Vagina (tissue), 2 donors: ENCODE measurements around the gene TP73. TPM values are rescaled to one million over a fixed set of nuclear protein-coding genes. Genes with fewer than 3 reads are reported as not detected.

ENCODE experiments used
- DNase-seq, 2 donors: peaks; one replicate each; pipeline ENCODE4 v3.0.0-alpha.2; 2017; ENCODE audit errors: extremely low spot score in 2 of 2
- H3K27ac ChIP-seq: fragments of 200-600 bp; sonication (generic); one replicate; pipeline ENCODE4 v1.5.1; 2019
- H3K27me3 ChIP-seq: fragments of 200-600 bp; sonication (generic); one replicate; pipeline ENCODE4 v1.5.1; 2019
- H3K36me3 ChIP-seq, 2 donors: fragments of 200-600 bp; sonication (generic); one replicate each; pipeline ENCODE4 v1.5.1; 2017 to 2019
- H3K4me1 ChIP-seq: fragments of 200-600 bp; sonication (generic); one replicate; pipeline ENCODE4 v1.5.1; 2019
- H3K4me3 ChIP-seq, 2 donors: fragments of 200-600 bp; sonication (generic); 1 replicate in 1 of 2; 2 replicates in 1 of 2; pipeline ENCODE4 v1.5.1; 2016 to 2019
- H3K9me3 ChIP-seq: fragments of 200-600 bp; sonication (generic); one replicate; pipeline ENCODE4 v1.5.1; 2019
- CTCF ChIP-seq, 3 experiments: fragments of 450-650 bp in 2 of 3; fragments of 200-600 bp in 1 of 3; sonication (generic) in 1 of 3; IDR thresholded peaks; one replicate each; pipeline ENCODE4 v1.5.1; 2017 to 2019; ENCODE audit warnings: antibody characterized with exemption in 3 of 3, mild to moderate bottlenecking in 2 of 3, moderate library complexity in 2 of 3
- POLR2A ChIP-seq, 2 donors: fragments of 450-650 bp; IDR thresholded peaks; one replicate each; pipeline ENCODE4 v1.6.1; 2017; ENCODE audit warnings: antibody characterized with exemption in 2 of 2, mild to moderate bottlenecking in 2 of 2, moderate library complexity in 2 of 2
- POLR2AphosphoS5 ChIP-seq, 2 donors: sonication (generic); formaldehyde crosslinking; IDR thresholded peaks; one replicate each; pipeline ENCODE4 v1.9.0; 2017; ENCODE audit warnings: antibody characterized with exemption in 2 of 2, mild to moderate bottlenecking in 2 of 2, low read depth in 1 of 2; ENCODE audit not compliant: insufficient read depth in 1 of 2
- intact Hi-C: fragments of 100-400 bp; cut with DNase I; formaldehyde crosslinking; loops from one replicate; pipeline ENCODE4 v1.15.1; 2023
- total RNA-seq: library from RNA; depleted of rRNA; stranded (reverse); fragments of >200 nt; gene quantifications from one replicate; pipeline ENCODE4 v1.2.3, GENCODE V29; 2016

The TP73 gene
- total RNA-seq, 1 donor from 2014 or later = 8.1 TPM

- Histone ChIP-seq H3K27me3 (no peaks in the 10 kb centered on the region), H3K4me3 (no peak overlapping the region), H3K27ac (no peak overlapping the region), H3K9me3 (no peaks in the 10 kb centered on the region), H3K36me3 (peaks cover 0 to 42% of the 10 kb centered on the region in 2 donors), H3K4me1 (no peaks in the 10 kb centered on the region)
- DNase-seq = no peak
- TF ChIP-seq POLR2AphosphoS5 (IDR thresholded peaks at IDR 0.05; ENCODE audit: insufficient read depth in 1 of 2, low read depth in 1 of 2) = no peak
- no peak for TF ChIP-seq POLR2A (IDR thresholded peaks at IDR 0.05)
- no peak for TF ChIP-seq CTCF (IDR thresholded peaks at IDR 0.05)
- intact Hi-C loops = no loop called here
These were observed 12.9 kb upstream of the TP73 start for GRCh38 chr1:3639397-3639911.

DNA sequence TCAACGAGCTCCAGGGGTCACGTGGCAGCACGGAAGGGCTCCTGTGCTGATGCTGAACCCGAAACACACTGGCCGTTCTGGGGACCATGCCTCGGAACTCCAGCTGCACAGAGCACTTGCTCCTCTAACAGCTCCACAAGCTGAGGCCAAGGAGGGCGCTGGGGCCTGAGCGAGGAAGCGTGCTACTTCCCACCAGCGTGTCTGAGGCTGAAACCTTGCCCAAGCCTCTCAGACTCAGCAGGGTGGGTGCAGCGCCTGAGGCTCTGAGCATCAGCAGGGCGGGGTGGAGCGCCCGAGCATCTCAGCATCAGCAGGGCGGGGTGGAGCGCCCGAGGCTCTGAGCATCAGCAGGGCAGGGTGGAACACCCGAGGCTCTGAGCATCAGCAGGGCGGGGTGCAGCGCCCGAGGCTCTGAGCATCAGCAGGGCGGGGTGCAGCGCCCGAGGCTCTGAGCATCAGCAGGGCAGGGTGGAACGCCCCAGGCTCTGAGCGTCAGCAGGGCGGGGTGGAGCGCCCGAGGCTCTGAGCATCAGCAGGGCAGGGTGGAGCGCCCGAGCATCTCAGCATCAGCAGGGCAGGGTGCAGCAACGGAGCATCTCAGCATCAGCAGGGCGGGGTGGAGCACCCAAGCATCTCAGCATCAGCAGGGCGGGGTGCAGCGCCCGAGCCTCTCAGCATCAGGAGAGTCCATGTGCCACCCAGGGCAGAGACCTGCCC, 12.0 kb upstream of the TP73 start:
- H3K4me1 ChIP-seq = no peaks in the 10 kb centered on the region
- DNase-seq = no peak
- TF ChIP-seq POLR2A (IDR thresholded peaks at IDR 0.05) (no peak), CTCF (IDR thresholded peaks at IDR 0.05) (no peak), POLR2AphosphoS5 (IDR thresholded peaks at IDR 0.05; ENCODE audit: insufficient read depth in 1 of 2, low read depth in 1 of 2) (no peak)
- H3K27ac ChIP-seq = no peak overlapping the region
- intact Hi-C loops = no loop called here
- no peaks in the 10 kb centered on the region for H3K9me3 ChIP-seq
- peaks cover 0 to 33% of the 10 kb centered on the region in 2 donors for H3K36me3 ChIP-seq
- no peaks in the 10 kb centered on the region for H3K27me3 ChIP-seq
- H3K4me3 ChIP-seq = no peak overlapping the region

DNA sequence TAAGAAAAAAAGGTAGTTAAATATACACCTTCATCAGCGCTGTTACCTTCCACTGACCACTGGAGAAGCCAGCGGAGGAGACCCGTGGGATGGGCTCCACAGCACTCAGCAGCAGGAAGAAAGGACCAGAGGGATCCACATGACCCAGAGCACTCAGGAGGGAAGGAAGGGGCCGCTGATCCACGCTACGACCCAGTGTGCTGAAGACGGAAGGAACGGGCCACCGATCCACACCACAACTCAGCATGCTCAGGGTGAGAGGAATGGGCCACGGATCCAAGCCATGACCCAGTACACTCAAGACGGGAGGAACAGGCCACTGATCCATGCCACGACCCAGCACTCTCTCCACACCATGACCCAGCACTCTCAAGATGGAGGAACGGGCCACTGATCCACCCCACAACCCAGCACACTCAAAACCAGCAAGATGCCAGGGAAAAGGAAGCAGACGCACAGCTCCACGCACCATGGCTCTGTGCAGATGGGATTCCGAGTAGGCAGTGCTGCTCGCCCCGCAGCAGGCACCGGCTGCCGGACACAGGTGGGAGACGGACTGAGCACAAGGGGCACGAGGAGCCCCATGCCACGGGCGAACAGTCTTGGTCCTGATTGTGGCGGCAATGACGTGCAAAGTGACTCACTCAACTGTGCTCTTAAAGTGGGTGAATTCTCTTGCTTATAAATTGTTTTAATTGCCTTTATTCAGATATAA, 11.1 kb upstream of the TP73 start:
- intact Hi-C loops = no loop called here
- H3K4me3 ChIP-seq = no peak overlapping the region
- no peaks in the 10 kb centered on the region for H3K9me3 ChIP-seq
- peaks cover 0 to 27% of the 10 kb centered on the region in 2 donors for H3K36me3 ChIP-seq
- no peak for DNase-seq
- TF ChIP-seq CTCF (IDR thresholded peaks at IDR 0.05) (no peak), POLR2AphosphoS5 (IDR thresholded peaks at IDR 0.05; ENCODE audit: insufficient read depth in 1 of 2, low read depth in 1 of 2) (no peak), POLR2A (IDR thresholded peaks at IDR 0.05) (no peak)
- no peaks in the 10 kb centered on the region for H3K27me3 ChIP-seq
- no peaks in the 10 kb centered on the region for H3K4me1 ChIP-seq
- H3K27ac ChIP-seq = no peak overlapping the region

DNA sequence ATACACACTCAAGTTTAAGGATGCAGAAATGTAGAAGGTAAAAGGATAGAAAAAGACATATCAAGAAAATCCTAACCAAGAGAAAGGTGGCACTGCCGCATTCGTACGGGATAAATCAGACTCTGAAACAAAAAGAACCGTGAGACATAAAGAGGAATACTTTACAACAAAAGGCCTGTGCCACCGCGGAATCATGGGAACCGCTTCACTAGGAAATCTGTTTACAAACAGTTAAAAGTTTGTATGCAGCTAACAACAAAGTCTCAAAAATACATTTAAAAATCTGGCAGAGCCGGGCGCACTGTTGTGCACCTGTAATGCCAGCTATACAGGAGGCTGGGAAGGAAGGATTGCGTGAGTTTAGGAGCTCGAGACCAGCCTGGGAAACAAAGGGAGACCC, 10.5 kb upstream of the TP73 start:
- no peaks in the 10 kb centered on the region for H3K9me3 ChIP-seq
- no peaks in the 10 kb centered on the region for H3K4me1 ChIP-seq
- H3K36me3 ChIP-seq = peaks cover 0 to 20% of the 10 kb centered on the region in 2 donors
- no peak overlapping the region for H3K27ac ChIP-seq
- no peaks in the 10 kb centered on the region for H3K27me3 ChIP-seq
- DNase-seq = no peak
- no peak overlapping the region for H3K4me3 ChIP-seq
- no peak for TF ChIP-seq POLR2A (IDR thresholded peaks at IDR 0.05)
- no peak for TF ChIP-seq POLR2AphosphoS5 (IDR thresholded peaks at IDR 0.05; ENCODE audit: insufficient read depth in 1 of 2, low read depth in 1 of 2)
- no peak for TF ChIP-seq CTCF (IDR thresholded peaks at IDR 0.05)
- intact Hi-C loops = no loop called here
